Astrocyte (in vitro differentiated cells and primary cell): ENCODE results near the gene FAM3B. TPM values are rescaled to one million over a fixed set of nuclear protein-coding genes. Genes with fewer than 3 reads are reported as not detected.
"Not testable (repeated sequence)": the region's sequence is repeated elsewhere in the genome, so short reads cannot be mapped to it uniquely, and the experiment has no call there.

Source experiments
- DNase-seq: peaks from one replicate; pipeline ENCODE4 v3.0.0-alpha.2; 2010; ENCODE audit warnings: low read depth
- FAIRE-seq: peaks from 2 replicates; lab custom pipeline; 2011; peaks lifted over from hg19 to GRCh38; lab: Jason Lieb, UNC
- H2AFZ ChIP-seq: 2 replicates; pipeline ENCODE4 v1.6.0; 2012; ENCODE audit warnings: low read depth, low read length, inconsistent platforms
- H3K27ac ChIP-seq: 2 replicates; pipeline ENCODE4 v1.5.1; 2011; ENCODE audit warnings: low read depth, low read length, inconsistent platforms
- H3K27me3 ChIP-seq: 2 replicates; pipeline ENCODE4 v1.6.0; 2011; ENCODE audit warnings: low read length, inconsistent platforms; ENCODE audit not compliant: insufficient read depth
- H3K36me3 ChIP-seq: 2 replicates; pipeline ENCODE4 v1.5.1; 2011; ENCODE audit warnings: low read length, inconsistent platforms; ENCODE audit not compliant: insufficient read depth
- H3K4me1 ChIP-seq: 2 replicates; pipeline ENCODE4 v1.5.1; 2011; ENCODE audit warnings: low read length, inconsistent platforms; ENCODE audit not compliant: insufficient read depth
- H3K4me2 ChIP-seq: 2 replicates; pipeline ENCODE4 v1.6.0; 2012; ENCODE audit warnings: low read length, inconsistent platforms
- H3K4me3 ChIP-seq: 2 replicates; pipeline ENCODE4 v1.5.1; 2011; ENCODE audit warnings: low read depth, mild to moderate bottlenecking, low read length, inconsistent platforms; ENCODE audit not compliant: insufficient read depth
- H3K79me2 ChIP-seq: 2 replicates; pipeline ENCODE4 v1.6.0; 2012; ENCODE audit warnings: mild to moderate bottlenecking, low read length, inconsistent platforms; ENCODE audit not compliant: insufficient read depth
- H3K9ac ChIP-seq: 2 replicates; pipeline ENCODE4 v1.6.0; 2012; ENCODE audit warnings: mild to moderate bottlenecking, low read length, inconsistent platforms
- H3K9me3 ChIP-seq: 2 replicates; pipeline ENCODE4 v1.5.1; 2012; ENCODE audit warnings: low read depth, mild to moderate bottlenecking, low read length, inconsistent platforms; ENCODE audit not compliant: insufficient read depth
- H4K20me1 ChIP-seq: 2 replicates; pipeline ENCODE4 v1.6.0; 2012; ENCODE audit warnings: low read length, inconsistent platforms; ENCODE audit not compliant: insufficient read depth
- H3K27ac Mint-ChIP-seq: one replicate; pipeline ENCODE4 v1.8.0; 2021; ENCODE audit warnings: mild to moderate bottlenecking, mixed read lengths; ENCODE audit not compliant: unreplicated experiment
- H3K27me3 Mint-ChIP-seq: one replicate; pipeline ENCODE4 v1.8.0; 2021; ENCODE audit warnings: low read depth, mixed read lengths; ENCODE audit not compliant: unreplicated experiment
- H3K36me3 Mint-ChIP-seq: one replicate; pipeline ENCODE4 v1.8.0; 2021; ENCODE audit warnings: low read depth, mixed read lengths; ENCODE audit not compliant: unreplicated experiment
- H3K4me1 Mint-ChIP-seq: one replicate; pipeline ENCODE4 v1.8.0; 2021; ENCODE audit warnings: low read depth, mixed read lengths; ENCODE audit not compliant: unreplicated experiment
- H3K4me3 Mint-ChIP-seq: one replicate; pipeline ENCODE4 v1.8.0; 2021; ENCODE audit warnings: mild to moderate bottlenecking, moderate library complexity, mixed read lengths; ENCODE audit not compliant: unreplicated experiment
- H3K9me3 Mint-ChIP-seq: one replicate; pipeline ENCODE4 v1.8.0; 2021; ENCODE audit warnings: mild to moderate bottlenecking, mixed read lengths; ENCODE audit not compliant: unreplicated experiment
- EZH2 ChIP-seq: IDR thresholded peaks from 2 replicates; pipeline ENCODE4 v1.6.1; 2012; ENCODE audit warnings: mild to moderate bottlenecking, low read length, inconsistent platforms; ENCODE audit not compliant: insufficient read depth
- total RNA-seq: library from RNA; stranded (reverse); gene quantifications from 2 replicates; pipeline ENCODE4 v1.2.1, GENCODE V29; 2021
- TF ChIP-seq, protein P1 (sequence below): IDR thresholded peaks from 2 replicates; pipeline ENCODE4 v1.5.1; 2011; ENCODE audit warnings: low read depth, mild to moderate bottlenecking, inconsistent platforms, low read length, moderate library complexity; ENCODE audit not compliant: insufficient read depth

The FAM3B gene
- total RNA-seq, 1 donor from 2014 or later, result not detected

DNA sequence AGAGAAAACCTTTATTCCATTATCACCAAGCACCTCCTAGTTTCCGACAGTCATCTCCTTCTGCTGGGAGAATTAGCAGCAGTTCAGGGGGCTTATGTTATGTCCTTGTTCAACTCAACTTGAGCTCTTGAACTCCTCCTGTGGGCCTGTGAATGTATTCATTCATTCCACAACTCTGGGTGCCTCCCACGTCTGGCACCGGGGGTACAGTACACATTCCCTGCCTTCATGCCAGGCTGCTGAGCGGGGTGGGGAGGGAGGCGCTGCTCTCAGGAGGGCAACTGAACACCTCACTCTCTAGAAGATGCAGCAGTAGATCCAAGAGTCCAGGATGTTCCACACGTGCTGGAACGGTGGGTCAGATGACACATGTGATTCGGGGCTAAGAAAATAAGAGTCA, 40.9 kb downstream of the FAM3B start:
- FAIRE-seq, result no peak
- H3K4me3 Mint-ChIP-seq, result no peak overlapping the region
- no peaks in the 10 kb centered on the region for H3K36me3 Mint-ChIP-seq

GRCh38 chr21:41358193-41359166, 41.9 kb downstream of the FAM3B start:
- H3K27ac Mint-ChIP-seq, result no peak overlapping the region
- peaks cover 4% of the 10 kb centered on the region for H3K4me1 ChIP-seq
- H3K27me3 Mint-ChIP-seq, result peaks cover 12% of the 10 kb centered on the region
- H3K9me3 ChIP-seq, result no peaks in the 10 kb centered on the region
- H2AFZ ChIP-seq, result no peak overlapping the region
- no peaks in the 10 kb centered on the region for H4K20me1 ChIP-seq
- TF ChIP-seq, protein P1, sequence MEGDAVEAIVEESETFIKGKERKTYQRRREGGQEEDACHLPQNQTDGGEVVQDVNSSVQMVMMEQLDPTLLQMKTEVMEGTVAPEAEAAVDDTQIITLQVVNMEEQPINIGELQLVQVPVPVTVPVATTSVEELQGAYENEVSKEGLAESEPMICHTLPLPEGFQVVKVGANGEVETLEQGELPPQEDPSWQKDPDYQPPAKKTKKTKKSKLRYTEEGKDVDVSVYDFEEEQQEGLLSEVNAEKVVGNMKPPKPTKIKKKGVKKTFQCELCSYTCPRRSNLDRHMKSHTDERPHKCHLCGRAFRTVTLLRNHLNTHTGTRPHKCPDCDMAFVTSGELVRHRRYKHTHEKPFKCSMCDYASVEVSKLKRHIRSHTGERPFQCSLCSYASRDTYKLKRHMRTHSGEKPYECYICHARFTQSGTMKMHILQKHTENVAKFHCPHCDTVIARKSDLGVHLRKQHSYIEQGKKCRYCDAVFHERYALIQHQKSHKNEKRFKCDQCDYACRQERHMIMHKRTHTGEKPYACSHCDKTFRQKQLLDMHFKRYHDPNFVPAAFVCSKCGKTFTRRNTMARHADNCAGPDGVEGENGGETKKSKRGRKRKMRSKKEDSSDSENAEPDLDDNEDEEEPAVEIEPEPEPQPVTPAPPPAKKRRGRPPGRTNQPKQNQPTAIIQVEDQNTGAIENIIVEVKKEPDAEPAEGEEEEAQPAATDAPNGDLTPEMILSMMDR, result no peak
- no peak for TF ChIP-seq EZH2
- FAIRE-seq, result no peak
- no peaks in the 10 kb centered on the region for H3K79me2 ChIP-seq
- no peak overlapping the region for H3K4me2 ChIP-seq
- H3K4me3 ChIP-seq, result no peak overlapping the region
- no peaks in the 10 kb centered on the region for H3K36me3 Mint-ChIP-seq
- H3K36me3 ChIP-seq, result no peaks in the 10 kb centered on the region
- H3K27ac ChIP-seq, result no peak overlapping the region
- peaks cover 13% of the 10 kb centered on the region for H3K9me3 Mint-ChIP-seq
- no peaks in the 10 kb centered on the region for H3K27me3 ChIP-seq
- H3K9ac ChIP-seq, result no peak overlapping the region
- no peak overlapping the region for H3K4me3 Mint-ChIP-seq
- no peak for DNase-seq
- peaks cover 6% of the 10 kb centered on the region for H3K4me1 Mint-ChIP-seq

More for the DNA sequence above, 40.9 kb downstream of the FAM3B start:
- Histone ChIP-seq H4K20me1 (no peaks in the 10 kb centered on the region), H3K4me2 (no peak overlapping the region), H3K36me3 (no peaks in the 10 kb centered on the region), H3K79me2 (no peaks in the 10 kb centered on the region), H3K27ac (no peak overlapping the region), H3K4me1 (peaks cover 4% of the 10 kb centered on the region), H3K4me3 (no peak overlapping the region), H3K27me3 (no peaks in the 10 kb centered on the region), H2AFZ (no peak overlapping the region), H3K9me3 (no peaks in the 10 kb centered on the region), H3K9ac (no peak overlapping the region)
- TF ChIP-seq EZH2, result no peak
- TF ChIP-seq, protein P1, result no peak
- Mint-ChIP-seq H3K9me3 (peaks cover 8% of the 10 kb centered on the region), H3K4me1 (peaks cover 6% of the 10 kb centered on the region), H3K27ac (no peak overlapping the region), H3K27me3 (peaks cover 11% of the 10 kb centered on the region)
- DNase-seq, result no peak

GRCh38 chr21:41359286-41359685, 42.7 kb downstream of the FAM3B start:
- peaks cover 13% of the 10 kb centered on the region for H3K9me3 Mint-ChIP-seq

DNA sequence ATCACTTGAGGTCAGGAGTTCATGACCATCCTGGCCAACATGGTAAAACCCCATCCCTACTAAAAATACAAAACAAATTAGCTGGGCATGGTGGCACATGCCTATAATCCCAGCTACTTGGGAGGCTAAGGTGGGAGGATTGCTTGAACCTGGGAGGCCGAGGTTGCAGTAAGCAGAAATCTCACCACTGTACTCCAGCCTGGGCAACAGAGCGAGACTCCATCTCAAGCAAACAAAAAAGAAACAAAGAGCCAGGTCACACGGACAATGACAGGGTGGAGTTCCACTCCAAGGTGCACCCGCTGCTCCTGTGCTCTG, 43.1 kb downstream of the FAM3B start:
- not testable (repeated sequence) for H3K27ac ChIP-seq, H3K27me3 ChIP-seq, H3K79me2 ChIP-seq, H3K9ac ChIP-seq, H3K36me3 ChIP-seq, H3K4me1 Mint-ChIP-seq, H3K27ac Mint-ChIP-seq, H3K4me2 ChIP-seq, H3K4me3 Mint-ChIP-seq, H4K20me1 ChIP-seq, H3K9me3 ChIP-seq, H2AFZ ChIP-seq, H3K4me1 ChIP-seq, H3K27me3 Mint-ChIP-seq, FAIRE-seq, H3K36me3 Mint-ChIP-seq, DNase-seq, H3K4me3 ChIP-seq
- peaks cover 15% of the 10 kb centered on the region for H3K9me3 Mint-ChIP-seq

More at GRCh38 chr21:41359286-41359685, 42.7 kb downstream of the FAM3B start:
- Histone ChIP-seq H2AFZ (no peak overlapping the region), H3K27ac (no peak overlapping the region), H3K4me1 (peaks cover 4% of the 10 kb centered on the region), H3K79me2 (no peaks in the 10 kb centered on the region), H3K4me2 (no peak overlapping the region), H3K4me3 (no peak overlapping the region), H3K9ac (no peak overlapping the region), H3K36me3 (no peaks in the 10 kb centered on the region), H3K27me3 (no peaks in the 10 kb centered on the region), H3K9me3 (no peaks in the 10 kb centered on the region), H4K20me1 (no peaks in the 10 kb centered on the region)
- Mint-ChIP-seq H3K27me3 (peaks cover 10% of the 10 kb centered on the region), H3K4me1 (peaks cover 6% of the 10 kb centered on the region), H3K4me3 (no peak overlapping the region), H3K36me3 (no peaks in the 10 kb centered on the region), H3K27ac (no peak overlapping the region)
- DNase-seq (no peak), FAIRE-seq (no peak)
- TF ChIP-seq EZH2, result no peak
- TF ChIP-seq, protein P1, result no peak
